ENCODE measurements around the gene TSPYL6. TPM values are rescaled to one million over a fixed set of nuclear protein-coding genes. Genes with fewer than 3 reads are reported as not detected.
"Not testable (repeated sequence)": the region's sequence is repeated elsewhere in the genome, so short reads cannot be mapped to it uniquely, and the experiment has no call there.

Gene TSPYL6
- total RNA-seq, 2 donors from 2014 or later = not detected

- peaks cover 32% of the 10 kb centered on the region for H3K27me3 ChIP-seq (ENCODE audit: control insufficient read depth, insufficient read depth, low read length, poor library complexity, severe bottlenecking)
- no peaks in the 10 kb centered on the region for H3K9me3 Mint-ChIP-seq
- no peak overlapping the region for H3K27ac Mint-ChIP-seq
- 81 to 84% methylated on average over 3 to 5 of the region's 5 CpGs for WGBS, 2 experiments (ENCODE audit: insufficient coverage in 1 of 2, insufficient read length in 1 of 2)
- DNase-seq = peak; percentile 57
- H3K27ac ChIP-seq (ENCODE audit: low read depth, low read length) = no peak overlapping the region
- H3K9me3 ChIP-seq (ENCODE audit: control insufficient read depth, low read length) = no peaks in the 10 kb centered on the region
- H3K27me3 Mint-ChIP-seq (ENCODE audit: insufficient read depth) = peaks cover 35% of the 10 kb centered on the region
- no peak overlapping the region for H3K4me3 ChIP-seq (ENCODE audit: low read length)
- H3K4me1 Mint-ChIP-seq = peaks cover under 1% of the 10 kb centered on the region
- no peak overlapping the region for H3K9ac ChIP-seq (ENCODE audit: extremely low read depth, low read length, poor library complexity, severe bottlenecking)
- no peak for TF ChIP-seq CTCF (conservative IDR thresholded peaks at IDR 0.05)
- no peaks in the 10 kb centered on the region for H3K36me3 Mint-ChIP-seq (ENCODE audit: low read depth)
- H3K36me3 ChIP-seq (ENCODE audit: control insufficient read depth, insufficient read depth, low read length) = no peaks in the 10 kb centered on the region
- H3K4me3 Mint-ChIP-seq = no peak overlapping the region
- no peaks in the 10 kb centered on the region for H3K4me1 ChIP-seq (ENCODE audit: control insufficient read depth, insufficient read depth, low read length)
Observed at GRCh38 chr2:54295911-54296310, 39.9 kb upstream of the TSPYL6 start.

- H3K9me3 ChIP-seq (ENCODE audit: control insufficient read depth, low read length); H3K4me3 ChIP-seq (ENCODE audit: low read length); H3K27ac ChIP-seq (ENCODE audit: low read depth, low read length); H3K36me3 ChIP-seq (ENCODE audit: control insufficient read depth, insufficient read depth, low read length); H3K4me3 Mint-ChIP-seq; H3K27ac Mint-ChIP-seq; H3K9ac ChIP-seq (ENCODE audit: extremely low read depth, low read length, poor library complexity, severe bottlenecking); H3K36me3 Mint-ChIP-seq (ENCODE audit: low read depth); DNase-seq; H3K4me1 ChIP-seq (ENCODE audit: control insufficient read depth, insufficient read depth, low read length); H3K9me3 Mint-ChIP-seq: not testable (repeated sequence)
- H3K27me3 Mint-ChIP-seq (ENCODE audit: insufficient read depth) = peaks cover 44% of the 10 kb centered on the region
- H3K27me3 ChIP-seq (ENCODE audit: control insufficient read depth, insufficient read depth, low read length, poor library complexity, severe bottlenecking) = peaks cover 45% of the 10 kb centered on the region
- 88% methylated on average over 2 of the region's 2 CpGs; no CpG with 5 or more reads in 1 of the 2 experiments for WGBS, 2 experiments (ENCODE audit: insufficient coverage in 1 of 2, insufficient read length in 1 of 2)
- peaks cover 12% of the 10 kb centered on the region for H3K4me1 Mint-ChIP-seq
Observed at GRCh38 chr2:54294665-54295064, 38.6 kb upstream of the TSPYL6 start.

GRCh38 chr2:54290356-54291025 is 34.5 kb upstream of the TSPYL6 start:
- Mint-ChIP-seq H3K4me1 (peaks cover 12% of the 10 kb centered on the region), H3K27me3 (ENCODE audit: insufficient read depth) (peaks cover 82% of the 10 kb centered on the region)
- peak overlapping the region; percentile 43 for H3K4me3 ChIP-seq (ENCODE audit: low read length)

More at GRCh38 chr2:54290356-54291025, 34.5 kb upstream of the TSPYL6 start:
- peaks cover 5% of the 10 kb centered on the region for H3K4me1 ChIP-seq (ENCODE audit: control insufficient read depth, insufficient read depth, low read length)
- Mint-ChIP-seq H3K36me3 (ENCODE audit: low read depth) (no peaks in the 10 kb centered on the region), H3K27ac (no peak overlapping the region), H3K4me3 (no peak overlapping the region), H3K9me3 (no peaks in the 10 kb centered on the region)
- TF ChIP-seq CTCF (conservative IDR thresholded peaks at IDR 0.05) = no peak
- no peaks in the 10 kb centered on the region for H3K36me3 ChIP-seq (ENCODE audit: control insufficient read depth, insufficient read depth, low read length)
- no peak overlapping the region for H3K9ac ChIP-seq (ENCODE audit: extremely low read depth, low read length, poor library complexity, severe bottlenecking)
- H3K27ac ChIP-seq (ENCODE audit: low read depth, low read length) = no peak overlapping the region
- peaks cover 86% of the 10 kb centered on the region for H3K27me3 ChIP-seq (ENCODE audit: control insufficient read depth, insufficient read depth, low read length, poor library complexity, severe bottlenecking)
- no peak for DNase-seq
- 59 to 76% methylated on average over 6 to 9 of the region's 9 CpGs for WGBS, 2 experiments (ENCODE audit: insufficient coverage in 1 of 2, insufficient read length in 1 of 2)
- no peaks in the 10 kb centered on the region for H3K9me3 ChIP-seq (ENCODE audit: control insufficient read depth, low read length)

Measured in endodermal cell (in vitro differentiated cells).